Heart left ventricle (tissue), 16 donors: Measurements from ENCODE around the gene ALOX15. TPM values are rescaled to one million over a fixed set of nuclear protein-coding genes. Genes with fewer than 3 reads are reported as not detected.
A peak's percentile ranks its signal among the peaks of the same experiment; 100 is the strongest.
"Not testable (repeated sequence)": the region's sequence is repeated elsewhere in the genome, so short reads cannot be mapped to it uniquely, and the experiment has no call there.

Experiments used
- ATAC-seq, 4 donors: fragments of 200-7000 bp; cut with Tn5 transposase; one replicate each; pipeline ENCODE4 v1.9.1; 2020 to 2022; ENCODE audit warnings: moderate library complexity in 4 of 4, mild to moderate bottlenecking in 3 of 4, moderate number of reproducible peaks in 1 of 4
- DNase-seq, 5 donors: peaks; one replicate each; pipeline ENCODE4 v3.0.0-alpha.2; 2020
- H3K27ac ChIP-seq, 12 donors: fragments of 200-600 bp; sonication (generic) in 4 of 12; one replicate each; pipeline versions ENCODE4 v1.5.0 to v1.8.0; 2016 to 2022; ENCODE audit warnings: mild to moderate bottlenecking in 2 of 12
- H3K27me3 ChIP-seq, 9 donors: fragments of 200-600 bp; sonication (generic) in 2 of 9; one replicate each; pipeline versions ENCODE4 v1.5.1 to v1.8.0; 2016 to 2022; ENCODE audit warnings: mild to moderate bottlenecking in 3 of 9
- H3K36me3 ChIP-seq, 9 donors: fragments of 200-600 bp; sonication (generic) in 2 of 9; one replicate each; pipeline versions ENCODE4 v1.5.0 to v1.8.0; 2018 to 2022; ENCODE audit warnings: mild to moderate bottlenecking in 2 of 9
- H3K4me1 ChIP-seq, 12 donors: fragments of 200-600 bp; sonication (generic) in 4 of 12; one replicate each; pipeline versions ENCODE4 v1.5.0 to v1.8.0; 2016 to 2022; ENCODE audit warnings: mild to moderate bottlenecking in 3 of 12
- H3K4me3 ChIP-seq, 12 donors: fragments of 200-600 bp; sonication (generic) in 4 of 12; one replicate each; pipeline versions ENCODE4 v1.5.0 to v1.8.0; 2017 to 2022; ENCODE audit warnings: mild to moderate bottlenecking in 9 of 12, moderate library complexity in 4 of 12
- H3K9me3 ChIP-seq, 12 donors: fragments of 200-600 bp; sonication (generic) in 4 of 12; one replicate each; pipeline versions ENCODE4 v1.5.0 to v1.8.0; 2016 to 2022; ENCODE audit warnings: mild to moderate bottlenecking in 1 of 12
- CTCF ChIP-seq, 12 donors: fragments of 200-600 bp; sonication (generic) in 4 of 12; IDR thresholded peaks; one replicate each; pipeline versions ENCODE4 v1.5.0 to v1.8.0; 2018 to 2022; ENCODE audit warnings: antibody characterized with exemption in 12 of 12, mild to moderate bottlenecking in 5 of 12
- POLR2A ChIP-seq, 2 donors: fragments of 450-650 bp; IDR thresholded peaks; one replicate each; pipeline ENCODE4 v1.6.1; 2017; ENCODE audit warnings: antibody characterized with exemption in 2 of 2, mild to moderate bottlenecking in 2 of 2, moderate library complexity in 2 of 2
- WGBS, 4 donors: extraction: QIAGEN DNeasy Blood & Tissue Kit in 2 of 4; methylation state at CpG; one replicate each; pipeline versions ENCODE4 v1.1.5 to v1.1.7; 2013 to 2018; 5-methylcytosine and 5-hydroxymethylcytosine counted together
- intact Hi-C, 10 donors: fragments of 100-400 bp; cut with DNase I; formaldehyde crosslinking; loops; one replicate each; pipeline versions ENCODE4 v1.11.1 to v1.14.2; 2022
- polyA plus RNA-seq, 2 donors: library from polyadenylated mRNA; stranded (reverse); fragments of 200-250 nt; gene quantifications; one replicate each; pipeline ENCODE4 v1.2.3, GENCODE V29; 2013
- total RNA-seq, 9 donors: library from RNA; depleted of rRNA in 2 of 9; stranded (reverse); fragments of >200 nt in 2 of 9; fragmentation: NEBNext Ultra II Directional in 3 of 9; extraction: Animal tissue kit (Norgen Biotek cat#: 25700) in 3 of 9; gene quantifications; one replicate each; pipeline versions ENCODE4 v1.1.0 to v1.2.4, GENCODE V29; 2016 to 2023
- donor health status: ischemic (EF 13 %, LVEDD 7.1; RV severe dilation, severe dysfunction).
- donor health status: healthy with polysubstance abuse.
- donor health status: DM: no; HTN: yes; CAD: no.
- donor health status: DM: no; HTN: no; CAD: no.
- donor health status: ischemic (EF 25% LVEDD 6.9; RV normal size, moderate dysfunction).
- donor health status: ischemic (EF 25% LVEDD 5.7; RV mildly dilated, moderate dysfunction).
- donor health status: healthy.
- donor health status: DM: yes; HTN: yes; CAD: no.
- donor health status: ischemic (EF 35%, LVEDD 5.7; RV mildly dilated, moderate dysfunction).
- donor health status: nonischemic (EF 11% LVEDD 7.7; RV severe dilation, severe dysfunction).
- donor health status: DM: yes; HTN: yes; CAD: no.
- donor health status: PGD.
- donor health status: ischemic (EF 29% LVEDD 5.4; RV normal size, mild dysfunction).
- donor health status: nonischemic (EF 23%, LVEDD 6.1; RV moderate dilation, normal function).

The ALOX15 gene
- total and polyA plus RNA-seq, 11 donors, result 0.23 to 62.4 (median 0.38) TPM; not detected in 5

- Histone ChIP-seq H3K4me1 (peaks cover 0 to 55% (median 3%) of the 10 kb centered on the region in 12 donors), H3K9me3 (no peaks in the 10 kb centered on the region), H3K4me3 (no peak overlapping the region), H3K36me3 (no peaks in the 10 kb centered on the region), H3K27me3 (no peaks in the 10 kb centered on the region), H3K27ac (peak overlapping the region in 3 of 12 donors; percentile 24 to 34 (median 30))
- DNase-seq (no peak), ATAC-seq (no peak)
- TF ChIP-seq CTCF (IDR thresholded peaks at IDR 0.05) (no peak), POLR2A (IDR thresholded peaks at IDR 0.05) (no peak)
- 81 to 95% (median 86%) methylated on average over 8 to 14 of the region's 14 CpGs for WGBS, 4 donors
- intact Hi-C loops, result no loop called here
Measured at GRCh38 chr17:4593021-4593421, 48.5 kb downstream of the ALOX15 start.

GRCh38 chr17:4592240-4593005, 49.1 kb downstream of the ALOX15 start:
- H3K27ac ChIP-seq, result peak overlapping the region in 1 of 12 donors; percentile 43
- no peak for TF ChIP-seq CTCF (IDR thresholded peaks at IDR 0.05)
- TF ChIP-seq POLR2A (IDR thresholded peaks at IDR 0.05), result no peak
- no peak overlapping the region for H3K4me3 ChIP-seq
- ATAC-seq (no peak), DNase-seq (no peak)
- no peaks in the 10 kb centered on the region for H3K36me3 ChIP-seq
- intact Hi-C loops, result no loop called here
- no peaks in the 10 kb centered on the region for H3K27me3 ChIP-seq
- WGBS, 4 donors, result 82 to 91% (median 86%) methylated on average over 9 to 11 of the region's 11 CpGs
- peaks cover 0 to 55% (median 7%) of the 10 kb centered on the region in 12 donors for H3K4me1 ChIP-seq
- no peaks in the 10 kb centered on the region for H3K9me3 ChIP-seq

- H3K27ac ChIP-seq, result peak overlapping the region in 4 of 12 donors; percentile 5 to 50 (median 44)
- 58 to 70% (median 61%) methylated on average over 7 to 12 of the region's 12 CpGs for WGBS, 4 donors
- no peaks in the 10 kb centered on the region for H3K36me3 ChIP-seq
- H3K9me3 ChIP-seq, result no peaks in the 10 kb centered on the region
- no peak overlapping the region for H3K4me3 ChIP-seq
- intact Hi-C loops, result no loop called here
- DNase-seq, result no peak
- no peaks in the 10 kb centered on the region for H3K27me3 ChIP-seq
- peaks cover 0 to 62% (median 12%) of the 10 kb centered on the region in 12 donors for H3K4me1 ChIP-seq
- peak in 3 of 4 donors; percentile 1 to 3 (median 2) for ATAC-seq
- TF ChIP-seq CTCF (IDR thresholded peaks at IDR 0.05) (no peak), POLR2A (IDR thresholded peaks at IDR 0.05) (no peak)
Measured at GRCh38 chr17:4591529-4591928, 49.9 kb downstream of the ALOX15 start.

GRCh38 chr17:4590981-4591453, 50.5 kb downstream of the ALOX15 start:
- H3K4me3 ChIP-seq, result no peak overlapping the region
- H3K4me1 ChIP-seq, result peaks cover 0 to 66% (median 12%) of the 10 kb centered on the region in 12 donors
- no peaks in the 10 kb centered on the region for H3K36me3 ChIP-seq
- no peaks in the 10 kb centered on the region for H3K27me3 ChIP-seq
- DNase-seq (no peak), ATAC-seq (no peak)
- no peaks in the 10 kb centered on the region for H3K9me3 ChIP-seq
- intact Hi-C loops, result no loop called here
- WGBS, 4 donors, result 43 to 67% (median 66%) methylated on average over 3 to 10 of the region's 10 CpGs
- peak overlapping the region in 4 of 12 donors; percentile 5 to 50 (median 44) for H3K27ac ChIP-seq
- TF ChIP-seq CTCF (IDR thresholded peaks at IDR 0.05), result no peak

- H3K4me3 ChIP-seq, ATAC-seq, H3K9me3 ChIP-seq, DNase-seq, H3K27me3 ChIP-seq, H3K36me3 ChIP-seq, intact Hi-C loops: not testable (repeated sequence)
- 49 to 73% (median 58%) methylated on average over 11 of the region's 11 CpGs for WGBS, 4 donors
- peaks cover 0 to 76% (median 15%) of the 10 kb centered on the region in 12 donors for H3K4me1 ChIP-seq
- peak overlapping the region in 2 of 12 donors; percentile 43 to 44 for H3K27ac ChIP-seq
Measured at GRCh38 chr17:4590042-4590441, 51.4 kb downstream of the ALOX15 start.
